ENCODE measurements around the gene CDCA4. TPM values are rescaled to one million over a fixed set of nuclear protein-coding genes. Genes with fewer than 3 reads are reported as not detected.
A peak's percentile ranks its signal among the peaks of the same experiment; 100 is the strongest.

Gene CDCA4
- total RNA-seq, 2 donors from 2014 or later: 12.3 to 17.6 TPM

GRCh38 chr14:104989951-104990303, 31.0 kb downstream of the CDCA4 start:
- intact Hi-C loops (cut with DNase I): no loop called here
- TF ChIP-seq POLR2A (IDR thresholded peaks at IDR 0.05) (no peak), POLR2AphosphoS5 (IDR thresholded peaks at IDR 0.05) (no peak)
- TF ChIP-seq, protein P1, sequence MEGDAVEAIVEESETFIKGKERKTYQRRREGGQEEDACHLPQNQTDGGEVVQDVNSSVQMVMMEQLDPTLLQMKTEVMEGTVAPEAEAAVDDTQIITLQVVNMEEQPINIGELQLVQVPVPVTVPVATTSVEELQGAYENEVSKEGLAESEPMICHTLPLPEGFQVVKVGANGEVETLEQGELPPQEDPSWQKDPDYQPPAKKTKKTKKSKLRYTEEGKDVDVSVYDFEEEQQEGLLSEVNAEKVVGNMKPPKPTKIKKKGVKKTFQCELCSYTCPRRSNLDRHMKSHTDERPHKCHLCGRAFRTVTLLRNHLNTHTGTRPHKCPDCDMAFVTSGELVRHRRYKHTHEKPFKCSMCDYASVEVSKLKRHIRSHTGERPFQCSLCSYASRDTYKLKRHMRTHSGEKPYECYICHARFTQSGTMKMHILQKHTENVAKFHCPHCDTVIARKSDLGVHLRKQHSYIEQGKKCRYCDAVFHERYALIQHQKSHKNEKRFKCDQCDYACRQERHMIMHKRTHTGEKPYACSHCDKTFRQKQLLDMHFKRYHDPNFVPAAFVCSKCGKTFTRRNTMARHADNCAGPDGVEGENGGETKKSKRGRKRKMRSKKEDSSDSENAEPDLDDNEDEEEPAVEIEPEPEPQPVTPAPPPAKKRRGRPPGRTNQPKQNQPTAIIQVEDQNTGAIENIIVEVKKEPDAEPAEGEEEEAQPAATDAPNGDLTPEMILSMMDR (IDR thresholded peaks at IDR 0.05): no peak
- H3K27me3 ChIP-seq (replicated peaks; ENCODE audit: insufficient read depth): no peaks in the 10 kb centered on the region
- H3K27ac ChIP-seq: no peak overlapping the region
- peaks cover 3% of the 10 kb centered on the region for H3K4me1 ChIP-seq (replicated peaks)
- no peaks in the 10 kb centered on the region for H3K36me3 ChIP-seq
- H3K4me3 ChIP-seq: no peak overlapping the region
- H3K9me3 ChIP-seq: no peaks in the 10 kb centered on the region
- DNase-seq (ENCODE audit: low spot score): no peak
- WGBS: 82% methylated on average over 5 of the region's 7 CpGs

- Histone ChIP-seq H3K4me3 (no peak overlapping the region), H3K9me3 (no peaks in the 10 kb centered on the region), H3K27me3 (replicated peaks; ENCODE audit: insufficient read depth) (no peaks in the 10 kb centered on the region), H3K27ac (no peak overlapping the region), H3K36me3 (no peaks in the 10 kb centered on the region), H3K4me1 (replicated peaks) (peaks cover 3% of the 10 kb centered on the region)
- 93% methylated on average over 16 of the region's 16 CpGs for WGBS
- TF ChIP-seq, protein P1 (IDR thresholded peaks at IDR 0.05): no peak
- no peak for TF ChIP-seq POLR2A (IDR thresholded peaks at IDR 0.05)
- TF ChIP-seq POLR2AphosphoS5 (IDR thresholded peaks at IDR 0.05): no peak
- intact Hi-C loops (cut with DNase I): no loop called here
- no peak for DNase-seq (ENCODE audit: low spot score)
Measured at GRCh38 chr14:104989236-104989950, 31.5 kb downstream of the CDCA4 start.

GRCh38 chr14:104986487-104987164, 34.3 kb downstream of the CDCA4 start:
- no peaks in the 10 kb centered on the region for H3K36me3 ChIP-seq
- no peak for DNase-seq (ENCODE audit: low spot score)
- H3K9me3 ChIP-seq: no peaks in the 10 kb centered on the region
- 48% methylated on average over 19 of the region's 19 CpGs for WGBS
- H3K27ac ChIP-seq: peak overlapping the region in 1 of 2 donors; percentile 60
- TF ChIP-seq POLR2A (IDR thresholded peaks at IDR 0.05): no peak
- TF ChIP-seq POLR2AphosphoS5 (IDR thresholded peaks at IDR 0.05): no peak
- TF ChIP-seq, protein P1 (IDR thresholded peaks at IDR 0.05): no peak
- intact Hi-C loops (cut with DNase I): no loop called here
- no peaks in the 10 kb centered on the region for H3K27me3 ChIP-seq (replicated peaks; ENCODE audit: insufficient read depth)
- peaks cover 3% of the 10 kb centered on the region for H3K4me1 ChIP-seq (replicated peaks)
- H3K4me3 ChIP-seq: peak overlapping the region; percentile 62 to 89

DNA sequence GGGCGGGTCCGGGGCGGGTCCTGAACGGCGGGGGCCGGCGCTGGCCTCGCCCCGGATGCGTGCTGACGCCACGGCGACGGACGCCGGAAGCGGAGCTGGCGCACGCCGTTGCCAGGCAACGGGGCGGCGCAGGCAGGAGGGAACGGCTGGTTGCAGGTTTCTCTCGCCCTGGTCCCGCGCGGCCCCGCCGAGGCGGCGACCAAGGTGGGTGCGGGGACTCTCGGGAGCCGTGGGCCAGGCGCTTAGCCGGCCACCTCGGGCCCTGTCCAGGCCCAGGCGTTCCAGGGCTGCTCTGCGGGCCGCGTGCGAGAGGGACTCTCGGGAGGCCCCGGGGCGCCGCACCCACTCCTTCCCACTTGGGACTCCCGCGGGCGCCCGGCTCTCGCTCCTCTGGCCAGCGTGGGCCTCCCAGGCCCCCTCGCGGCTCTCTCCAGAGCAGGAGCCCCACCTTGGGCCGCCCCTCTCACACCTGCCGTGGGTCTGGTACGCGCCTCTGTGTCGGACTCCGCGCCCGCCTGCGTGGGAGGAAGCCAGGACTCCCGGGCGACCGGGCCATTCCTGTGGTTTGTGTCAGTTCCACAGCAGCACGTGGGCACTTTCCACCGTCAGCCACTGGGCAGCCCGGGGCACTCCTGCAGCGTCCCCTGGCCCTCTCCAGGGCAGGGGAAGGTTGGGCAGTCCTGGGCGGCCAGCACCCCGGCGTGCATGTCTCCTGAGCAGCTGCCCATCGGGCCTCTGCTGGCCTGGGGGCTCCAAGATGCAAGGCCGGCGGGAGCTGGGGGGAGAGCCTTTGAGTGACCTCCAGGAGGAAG, 35.0 kb downstream of the CDCA4 start, which contains the start of gene CLBA1:
TSS of gene CLBA1 (plus strand) at position 114 of the 812 bp plus-strand sequence. CDS start at position 758, 644 bp downstream.
- intact Hi-C loops (cut with DNase I): no loop called here
- peak within 1 kb of the TSS; percentile 60 to 77 for H3K27ac ChIP-seq
- peak; percentile 84 for DNase-seq (ENCODE audit: low spot score)

More for the DNA sequence above, 35.0 kb downstream of the CDCA4 start, which contains the start of gene CLBA1:
- 2% methylated on average over 60 of the region's 77 CpGs for WGBS
- Histone ChIP-seq H3K4me1 (replicated peaks) (peaks cover 3% of the 10 kb centered on the region), H3K27me3 (replicated peaks; ENCODE audit: insufficient read depth) (no peaks in the 10 kb centered on the region), H3K9me3 (no peaks in the 10 kb centered on the region), H3K4me3 (peak within 1 kb of the TSS; percentile 62 to 89), H3K36me3 (no peaks in the 10 kb centered on the region)
- TF ChIP-seq, protein P1 (IDR thresholded peaks at IDR 0.05): no peak
- peak; percentile 71 for TF ChIP-seq POLR2AphosphoS5 (IDR thresholded peaks at IDR 0.05)
- TF ChIP-seq POLR2A (IDR thresholded peaks at IDR 0.05): peak; percentile 66
